Epithelial cell of proximal tubule (primary cell): ENCODE measurements around the gene MRPL3. TPM values are rescaled to one million over a fixed set of nuclear protein-coding genes. Genes with fewer than 3 reads are reported as not detected.

Source experiments
- DNase-seq: peaks from one replicate; pipeline ENCODE4 v3.0.0-alpha.2; 2011; ENCODE audit warnings: low read depth
- H3K4me3 ChIP-seq: 2 replicates; pipeline ENCODE4 v1.5.1; 2011; ENCODE audit warnings: low read depth, mild to moderate bottlenecking, low read length
- CTCF ChIP-seq: conservative IDR thresholded peaks from 2 replicates; pipeline ENCODE4 v1.5.1; 2012; ENCODE audit warnings: low read depth, mild to moderate bottlenecking, low read length
- total RNA-seq: library from RNA; depleted of rRNA; stranded (reverse); fragments of >200 nt; gene quantifications from 2 replicates; pipeline ENCODE4 v1.2.3, GENCODE V29; 2015

MRPL3 gene
- 149 and 181 TPM in 2 replicates for total RNA-seq

- no peak for TF ChIP-seq CTCF
- DNase-seq, result peak; percentile 41
- H3K4me3 ChIP-seq, result peak within 1 kb of the TSS; percentile 80
Measured at GRCh38 chr3:131502530-131503319, at the start of gene MRPL3. Gene MRPL3 (minus strand): TSS chr3:131502971. CDS start chr3:131502821, 150 bp downstream.

GRCh38 chr3:131551761-131552160, 49.0 kb upstream of the MRPL3 start:
- DNase-seq, result no peak
- no peak for TF ChIP-seq CTCF
- H3K4me3 ChIP-seq, result no peak overlapping the region

- TF ChIP-seq CTCF, result no peak
- H3K4me3 ChIP-seq, result no peak overlapping the region
- DNase-seq, result no peak
Measured at GRCh38 chr3:131550562-131551465, 48.0 kb upstream of the MRPL3 start.

- TF ChIP-seq CTCF, result peak; percentile 75
- H3K4me3 ChIP-seq, result no peak overlapping the region
- DNase-seq, result no peak
Measured at GRCh38 chr3:131549340-131549739, 46.6 kb upstream of the MRPL3 start.

- no peak for DNase-seq
- H3K4me3 ChIP-seq, result no peak overlapping the region
- TF ChIP-seq CTCF, result no peak
Measured at GRCh38 chr3:131547585-131547984, 44.8 kb upstream of the MRPL3 start.

- no peak for DNase-seq
- no peak overlapping the region for H3K4me3 ChIP-seq
- no peak for TF ChIP-seq CTCF
Measured at GRCh38 chr3:131546441-131546840, 43.7 kb upstream of the MRPL3 start.
